T-cell (primary cell): ENCODE results near the gene WBP2NL. TPM values are rescaled to one million over a fixed set of nuclear protein-coding genes. Genes with fewer than 3 reads are reported as not detected.
"Not testable (repeated sequence)": the region's sequence is repeated elsewhere in the genome, so short reads cannot be mapped to it uniquely, and the experiment has no call there.

ENCODE experiments used
- ATAC-seq, 4 experiments: fragments of 200-7000 bp in 3 of 4; fragments of 150-1000 bp in 1 of 4; cut with Tn5 transposase; replicated peaks in 1 of 4; 1 replicate in 3 of 4; 2 replicates in 1 of 4; pipeline ENCODE4 v1.10.0; 2021; ENCODE audit warnings: moderate library complexity in 3 of 4, mild to moderate bottlenecking in 2 of 4, moderate number of reproducible peaks in 1 of 4
- CTCF ChIA-PET, 2 donors: fragments of 300-600 bp; sonication (Branson Sonifier 250); formaldehyde crosslinking; loops; one replicate each; lab custom pipeline; 2022; ENCODE audit warnings: antibody characterized with exemption in 2 of 2; lab: Charles Lee
- POLR2A ChIA-PET, 2 donors: fragments of 300-600 bp; sonication (Branson Sonifier 250); formaldehyde crosslinking; loops; one replicate each; lab custom pipeline; 2022; ENCODE audit warnings: antibody characterized with exemption in 2 of 2; lab: Charles Lee
- DNase-seq, 35 experiments: peaks; one replicate each; pipeline versions ENCODE4 v3.0.0 to v3.0.0-alpha.2; 2013 to 2023
- H3K27ac ChIP-seq: one replicate; pipeline ENCODE4 v1.5.1; 2013; ENCODE audit warnings: low read length
- H3K27me3 ChIP-seq, 2 experiments: replicated peaks in 1 of 2; 1 replicate in 1 of 2; 2 replicates in 1 of 2; pipeline versions ENCODE4 v1.6.1 to v1.7.0; 2013; ENCODE audit warnings: low read length in 1 of 2, mixed read lengths in 1 of 2; ENCODE audit not compliant: control insufficient read depth in 2 of 2, insufficient read depth in 2 of 2; ENCODE audit errors: extremely low read depth in 1 of 2
- H3K36me3 ChIP-seq, 2 donors: 1 replicate in 1 of 2; 2 replicates in 1 of 2; pipeline versions ENCODE4 v1.6.1 to v1.7.0; 2013; ENCODE audit warnings: low read length in 1 of 2; ENCODE audit not compliant: control insufficient read depth in 2 of 2, insufficient read depth in 1 of 2; ENCODE audit errors: extremely low read depth in 1 of 2
- H3K4me1 ChIP-seq, 2 experiments: 1 replicate in 1 of 2; 2 replicates in 1 of 2; pipeline versions ENCODE4 v1.6.1 to v1.7.0; 2013; ENCODE audit warnings: low read length in 2 of 2, mixed read lengths in 1 of 2; ENCODE audit not compliant: insufficient read depth in 2 of 2, control insufficient read depth in 1 of 2; ENCODE audit errors: extremely low read depth in 1 of 2
- H3K4me3 ChIP-seq, 2 donors: 1 replicate in 1 of 2; 2 replicates in 1 of 2; pipeline versions ENCODE4 v1.5.1 to v1.7.0; 2013; ENCODE audit warnings: mild to moderate bottlenecking in 2 of 2, low read length in 1 of 2, moderate library complexity in 1 of 2; ENCODE audit not compliant: control insufficient read depth in 1 of 2; ENCODE audit errors: extremely low read depth in 1 of 2
- H3K9me3 ChIP-seq: 2 replicates; pipeline ENCODE4 v1.7.0; 2013
- H3K27ac Mint-ChIP-seq, 2 donors: one replicate each; pipeline ENCODE4 v1.8.0; 2020 to 2021; ENCODE audit warnings: mild to moderate bottlenecking in 2 of 2, mixed read lengths in 2 of 2
- H3K27me3 Mint-ChIP-seq, 2 donors: one replicate each; pipeline ENCODE4 v1.8.0; 2021 to 2022; ENCODE audit warnings: mixed read lengths in 2 of 2
- H3K36me3 Mint-ChIP-seq: one replicate; pipeline ENCODE4 v1.8.0; 2021; ENCODE audit warnings: mixed read lengths
- H3K4me1 Mint-ChIP-seq, 3 donors: one replicate each; pipeline ENCODE4 v1.8.0; 2020 to 2022; ENCODE audit warnings: mixed read lengths in 3 of 3, mild to moderate bottlenecking in 1 of 3
- H3K4me3 Mint-ChIP-seq, 3 donors: one replicate each; pipeline ENCODE4 v1.8.0; 2020 to 2022; ENCODE audit warnings: mild to moderate bottlenecking in 3 of 3, mixed read lengths in 3 of 3, moderate library complexity in 3 of 3
- H3K9me3 Mint-ChIP-seq, 3 donors: one replicate each; pipeline ENCODE4 v1.8.0; 2020 to 2022; ENCODE audit warnings: mixed read lengths in 3 of 3
- WGBS: methylation state at CpG from one replicate; pipeline ENCODE4 v1.1.5; 2013; ENCODE audit warnings: missing lambda C conversion rate; ENCODE audit not compliant: insufficient coverage; 5-methylcytosine and 5-hydroxymethylcytosine counted together
- total RNA-seq, 35 experiments: library from RNA in 6 of 35; stranded (reverse) in 6 of 35; fragments of 120-200 nt in 1 of 35; gene quantifications; one replicate each; pipeline versions ENCODE4 v1.2.1 to v1.2.4 and lab custom pipeline; 2013 to 2026

WBP2NL gene, protein sequence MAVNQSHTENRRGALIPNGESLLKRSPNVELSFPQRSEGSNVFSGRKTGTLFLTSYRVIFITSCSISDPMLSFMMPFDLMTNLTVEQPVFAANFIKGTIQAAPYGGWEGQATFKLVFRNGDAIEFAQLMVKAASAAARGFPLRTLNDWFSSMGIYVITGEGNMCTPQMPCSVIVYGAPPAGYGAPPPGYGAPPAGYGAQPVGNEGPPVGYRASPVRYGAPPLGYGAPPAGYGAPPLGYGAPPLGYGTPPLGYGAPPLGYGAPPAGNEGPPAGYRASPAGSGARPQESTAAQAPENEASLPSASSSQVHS
- total RNA-seq (1 to 10 TPM; 1.5 to 2.8 (median 2.2) TPM), total RNA-seq (lab: John Stamatoyannopoulos, UW) (0.59 to 6.1 (median 1.7) reads per million in 29 experiments)
- 1.4 TPM for total RNA-seq (2013)

DNA sequence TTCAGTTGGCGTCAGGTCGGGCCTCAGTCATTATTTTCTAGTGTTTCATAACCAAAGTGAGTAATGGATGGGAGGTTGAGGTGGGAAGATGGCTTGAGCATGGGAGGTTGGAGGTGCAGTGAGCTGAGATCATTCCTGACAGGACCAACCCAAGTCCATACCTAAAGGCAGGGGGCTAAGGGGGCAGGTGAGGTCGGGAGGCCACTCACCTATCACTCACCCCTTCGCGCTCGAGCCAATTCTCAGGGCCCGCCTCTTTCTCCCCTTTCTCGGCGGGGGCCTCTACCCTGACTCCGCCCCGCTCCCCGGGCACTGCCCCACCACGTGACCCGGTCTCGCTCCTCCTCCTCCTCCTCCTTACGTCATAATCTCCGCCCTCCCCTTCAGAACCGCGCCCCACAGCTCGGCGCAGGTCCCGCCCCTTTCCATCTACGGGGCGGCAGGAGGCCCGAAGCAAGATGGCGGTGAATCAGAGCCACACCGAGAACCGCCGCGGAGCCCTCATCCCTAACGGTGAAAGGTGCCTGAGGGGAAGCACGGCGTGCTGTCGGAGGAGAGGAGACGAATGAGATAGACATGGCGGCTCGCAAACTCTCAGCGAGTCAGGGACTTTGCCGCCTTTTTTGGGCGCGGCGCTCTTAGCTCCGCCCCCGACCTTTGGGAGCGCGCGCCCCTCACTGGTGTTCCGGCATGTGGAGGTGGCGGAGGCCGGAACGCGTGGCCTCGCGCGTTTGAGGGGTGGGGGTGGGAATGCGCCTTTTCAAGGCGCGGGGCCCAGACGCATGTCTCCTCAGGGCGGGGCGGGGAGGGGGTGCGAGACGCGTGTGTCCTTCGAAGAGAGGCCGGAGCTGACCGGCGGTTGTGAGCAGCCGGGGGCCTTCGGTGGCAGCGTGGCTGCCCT is at the start of gene WBP2NL:
Gene WBP2NL, plus strand, starts transcription at position 428 of the 901 bp plus-strand sequence. Its CDS starts 31 bp downstream, at position 459.
- 36% methylated on average over 55 of the region's 71 CpGs for WGBS
- ATAC-seq (peak; percentile 95 to 96 (median 96)), DNase-seq (peak; percentile 66 to 93 (median 84))
- H3K4me3 Mint-ChIP-seq, result peak within 1 kb of the TSS; percentile 89 to 98 (median 92)
- H3K27me3 Mint-ChIP-seq, result no peaks in the 10 kb centered on the region
- Histone ChIP-seq H3K27me3 (peaks cover 0 to 13% of the 10 kb centered on the region in 2 experiments), H3K9me3 (no peaks in the 10 kb centered on the region), H3K4me1 (peaks cover 2 to 23% of the 10 kb centered on the region in 2 experiments), H3K27ac (peak within 1 kb of the TSS; percentile 62), H3K4me3 (peak within 1 kb of the TSS; percentile 67 to 74), H3K36me3 (no peaks in the 10 kb centered on the region)
- ChIA-PET CTCF (no interaction called here), POLR2A (interaction anchor here (0.6 kb wide), 2 partner anchors 84 to 553 kb away, joined by 3 to 10 read pairs; partner anchors contain the start of gene SHISA8 (in 1 of the 2))
- peak within 1 kb of the TSS; percentile 95 for H3K27ac Mint-ChIP-seq
- H3K4me1 Mint-ChIP-seq, result peaks cover 23 to 25% (median 23%) of the 10 kb centered on the region in 3 donors
- peaks cover 9% of the 10 kb centered on the region for H3K36me3 Mint-ChIP-seq
- peaks cover 3 to 18% (median 12%) of the 10 kb centered on the region in 3 donors for H3K9me3 Mint-ChIP-seq

DNA sequence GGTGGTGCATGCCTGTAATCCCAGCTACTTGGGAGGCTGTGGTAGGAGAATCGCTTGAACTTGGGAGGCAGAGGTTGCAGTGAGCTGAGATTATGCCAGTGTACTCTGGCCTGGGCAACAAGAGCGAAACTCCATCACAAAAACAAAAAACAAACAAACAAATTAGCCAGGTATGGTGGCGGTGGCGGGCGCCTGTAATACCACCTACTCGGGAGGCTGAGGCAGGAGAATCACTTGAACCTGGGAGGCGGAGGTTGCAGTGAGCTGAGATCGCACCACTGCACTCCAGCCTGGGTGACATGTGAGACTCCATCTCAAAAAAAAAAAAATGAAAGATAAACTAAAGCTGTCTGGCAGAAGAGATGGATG is 49.7 kb upstream of the WBP2NL start:
- CTCF ChIA-PET, result interaction anchor here in 1 of 2 donors (0.8 kb wide), 1 partner anchor 551 kb away, joined by 3 read pairs; no protein-coding TSS in a partner anchor
- H3K9me3 Mint-ChIP-seq, result not testable (repeated sequence)

DNA sequence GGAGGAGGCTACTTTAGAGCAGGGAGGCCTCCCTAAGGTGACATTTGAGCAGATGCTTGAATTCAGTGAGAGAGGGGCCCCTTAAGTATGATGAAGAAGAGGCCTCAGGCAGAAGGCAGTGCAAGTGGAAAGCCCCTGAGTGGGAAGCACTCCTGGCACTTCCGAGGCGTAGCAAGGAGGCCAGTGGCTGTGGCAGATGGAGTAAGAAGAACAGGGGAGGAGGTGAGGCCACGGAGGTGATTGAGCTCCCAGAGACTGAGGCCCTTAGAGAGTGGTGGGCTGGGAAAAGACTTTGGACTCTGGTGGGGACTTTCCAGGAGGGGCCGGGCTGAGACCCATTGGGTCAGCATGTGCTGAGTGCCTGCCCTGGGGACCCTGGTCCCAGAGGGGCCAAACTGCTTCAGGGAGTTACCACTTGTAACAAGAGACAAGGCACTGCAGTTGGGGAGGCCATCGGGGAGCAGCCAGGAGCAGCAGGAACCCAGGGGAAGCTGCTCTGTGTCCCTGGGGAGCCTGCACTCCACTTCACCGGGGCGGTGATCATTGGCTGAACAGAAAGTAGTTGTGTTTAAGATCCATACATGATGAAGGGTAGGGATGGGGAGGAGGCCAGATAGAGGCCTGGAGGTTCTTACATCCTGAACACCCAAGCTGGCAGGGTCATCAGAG is 49.2 kb upstream of the WBP2NL start:
- ATAC-seq, result no peak
- H3K27me3 Mint-ChIP-seq, result no peaks in the 10 kb centered on the region
- ChIA-PET CTCF (no interaction called here), POLR2A (interaction anchor here in 1 of 2 donors (0.6 kb wide), 1 partner anchor 12 kb away, joined by 3 read pairs; no protein-coding TSS in a partner anchor)
- no peak overlapping the region for H3K4me3 Mint-ChIP-seq
- peaks cover 13 to 18% (median 15%) of the 10 kb centered on the region in 3 donors for H3K4me1 Mint-ChIP-seq
- H3K27ac ChIP-seq, result no peak overlapping the region
- no peaks in the 10 kb centered on the region for H3K36me3 Mint-ChIP-seq
- no peak for DNase-seq
- no peak overlapping the region for H3K4me3 ChIP-seq
- no peaks in the 10 kb centered on the region for H3K9me3 ChIP-seq
- no peaks in the 10 kb centered on the region for H3K36me3 ChIP-seq
- no peaks in the 10 kb centered on the region for H3K9me3 Mint-ChIP-seq
- H3K27ac Mint-ChIP-seq, result no peak overlapping the region
- H3K27me3 ChIP-seq, result peaks cover 0 to 12% of the 10 kb centered on the region in 2 experiments
- H3K4me1 ChIP-seq, result peaks cover 0 to 25% of the 10 kb centered on the region in 2 experiments
- 86% methylated on average over 7 of the region's 7 CpGs for WGBS

More for the DNA sequence above, 49.7 kb upstream of the WBP2NL start:
- H3K36me3 Mint-ChIP-seq, H3K9me3 ChIP-seq, H3K4me3 ChIP-seq, H3K4me3 Mint-ChIP-seq, H3K36me3 ChIP-seq, DNase-seq, H3K27me3 Mint-ChIP-seq, H3K27ac ChIP-seq, H3K27ac Mint-ChIP-seq, POLR2A ChIA-PET, ATAC-seq: not testable (repeated sequence)
- peaks cover 0 to 12% of the 10 kb centered on the region in 2 experiments for H3K27me3 ChIP-seq
- WGBS, result 100% methylated on average over 5 of the region's 8 CpGs
- H3K4me1 ChIP-seq, result peaks cover 0 to 25% of the 10 kb centered on the region in 2 experiments
- peaks cover 13 to 18% (median 15%) of the 10 kb centered on the region in 3 donors for H3K4me1 Mint-ChIP-seq

DNA sequence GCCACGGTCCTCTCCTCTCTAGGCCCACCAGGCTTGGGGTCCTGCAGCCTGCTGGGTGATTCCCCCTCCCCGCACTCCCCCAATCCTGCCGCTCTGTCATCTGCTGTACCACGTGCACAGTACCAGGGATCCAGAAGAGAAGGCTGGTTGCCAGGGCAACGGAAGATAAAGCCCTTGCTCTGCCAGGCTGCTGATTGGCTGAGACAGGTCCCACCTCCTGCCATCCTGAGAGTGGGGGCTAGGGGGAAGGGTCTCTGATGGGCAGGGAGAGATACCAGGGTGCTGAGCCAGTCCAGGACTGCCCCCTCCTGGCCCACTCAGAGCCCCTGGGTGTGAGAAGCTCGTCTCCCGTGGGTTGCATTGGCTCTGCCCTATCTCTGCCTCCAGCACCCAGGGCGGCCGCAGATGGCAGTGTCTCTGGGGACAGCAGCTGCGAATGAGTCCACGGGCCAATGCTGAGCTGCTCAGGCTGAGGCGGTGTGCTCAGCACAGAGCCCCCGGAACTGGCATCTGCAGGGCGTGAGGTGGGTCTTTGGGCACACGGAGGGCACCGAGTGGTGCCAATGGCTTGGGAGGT is 46.6 kb upstream of the WBP2NL start, which contains the start of gene SMIM45:
Gene SMIM45, plus strand, starts transcription at position 253 of the 577 bp plus-strand sequence.
- Histone ChIP-seq H3K27ac (no peak within 1 kb of the TSS), H3K27me3 (peaks cover 0 to 4% of the 10 kb centered on the region in 2 experiments), H3K4me3 (no peak within 1 kb of the TSS), H3K9me3 (no peaks in the 10 kb centered on the region), H3K36me3 (no peaks in the 10 kb centered on the region), H3K4me1 (peaks cover 0 to 8% of the 10 kb centered on the region in 2 experiments)
- ATAC-seq (no peak), DNase-seq (no peak)
- Mint-ChIP-seq H3K36me3 (no peaks in the 10 kb centered on the region), H3K9me3 (no peaks in the 10 kb centered on the region), H3K4me1 (peaks cover 3 to 6% (median 5%) of the 10 kb centered on the region in 3 donors), H3K27me3 (no peaks in the 10 kb centered on the region), H3K4me3 (no peak within 1 kb of the TSS), H3K27ac (no peak within 1 kb of the TSS)
- ChIA-PET POLR2A (no interaction called here), CTCF (interaction anchor here in 1 of 2 donors (1.0 kb wide), 1 partner anchor 285 kb away, joined by 3 read pairs; no protein-coding TSS in a partner anchor)
- 83% methylated on average over 13 of the region's 16 CpGs for WGBS

GRCh38 chr22:41952713-41953112 is 45.9 kb upstream of the WBP2NL start:
- POLR2A ChIA-PET, result no interaction called here
- H3K27me3 Mint-ChIP-seq, result peaks cover 0 to 2% of the 10 kb centered on the region in 2 donors
- 100% methylated on average over 1 of the region's 2 CpGs for WGBS

More at GRCh38 chr22:41952713-41953112, 45.9 kb upstream of the WBP2NL start:
- Histone ChIP-seq H3K36me3 (no peaks in the 10 kb centered on the region), H3K4me3 (no peak overlapping the region), H3K27ac (no peak overlapping the region), H3K9me3 (no peaks in the 10 kb centered on the region), H3K27me3 (peaks cover 0 to 4% of the 10 kb centered on the region in 2 experiments), H3K4me1 (peaks cover 0 to 6% of the 10 kb centered on the region in 2 experiments)
- CTCF ChIA-PET, result interaction anchor here in 1 of 2 donors (1.0 kb wide), 1 partner anchor 286 kb away, joined by 3 read pairs; no protein-coding TSS in a partner anchor
- ATAC-seq (no peak), DNase-seq (no peak)
- H3K36me3 Mint-ChIP-seq, result no peaks in the 10 kb centered on the region
- H3K9me3 Mint-ChIP-seq, result no peaks in the 10 kb centered on the region
- peaks cover 3 to 6% (median 5%) of the 10 kb centered on the region in 3 donors for H3K4me1 Mint-ChIP-seq
- H3K27ac Mint-ChIP-seq, result no peak overlapping the region
- H3K4me3 Mint-ChIP-seq, result no peak overlapping the region
